PFSK-1 (cell line): ENCODE results near the gene DNAI7.

Experiments used
- POLR2AphosphoS5 ChIP-seq: IDR thresholded peaks from 2 replicates; pipeline ENCODE4 v1.6.1; 2012; ENCODE audit warnings: low read depth, mild to moderate bottlenecking, control low read depth, low read length, moderate library complexity
- SIN3A ChIP-seq: IDR thresholded peaks from 2 replicates; pipeline ENCODE4 v1.6.1; 2012; ENCODE audit warnings: mild to moderate bottlenecking, low read length, moderate library complexity, borderline replicate concordance; ENCODE audit not compliant: insufficient read depth
- TAF1 ChIP-seq: IDR thresholded peaks from 2 replicates; pipeline ENCODE4 v1.6.1; 2012; ENCODE audit warnings: low read length, control low read depth, borderline replicate concordance; ENCODE audit not compliant: insufficient read depth
- TF ChIP-seq, protein P1 (sequence below), 2 experiments: IDR thresholded peaks; 2 replicates each; pipeline versions ENCODE4 v1.6.1 to v1.8.0; 2011 to 2012; ENCODE audit warnings: low read depth in 2 of 2, low read length in 2 of 2, control low read depth in 1 of 2, inconsistent platforms in 1 of 2, mild to moderate bottlenecking in 1 of 2, moderate library complexity in 1 of 2; ENCODE audit not compliant: insufficient read depth in 1 of 2

DNA sequence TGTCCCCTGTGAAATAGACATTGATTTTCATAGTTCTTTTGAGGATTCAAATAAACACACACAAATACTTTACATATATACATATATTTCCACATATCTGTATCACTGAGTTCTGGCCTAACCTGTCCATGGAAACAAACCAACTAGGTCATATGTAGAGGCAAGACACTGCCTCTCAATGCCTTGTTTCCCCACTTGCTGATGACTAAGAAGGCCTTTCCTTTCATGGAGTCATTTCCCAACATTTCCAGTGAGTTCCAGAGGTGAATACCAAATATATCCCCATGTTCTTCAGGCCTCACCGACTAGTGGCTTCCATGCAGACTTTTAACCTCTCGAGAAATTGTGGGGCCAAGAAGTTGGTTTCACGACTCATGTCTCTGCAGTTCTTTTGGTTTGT lies 120.8 kb downstream of the DNAI7 start:
- TF ChIP-seq POLR2AphosphoS5 = no peak
- no peak for TF ChIP-seq SIN3A
- TF ChIP-seq, protein P1, sequence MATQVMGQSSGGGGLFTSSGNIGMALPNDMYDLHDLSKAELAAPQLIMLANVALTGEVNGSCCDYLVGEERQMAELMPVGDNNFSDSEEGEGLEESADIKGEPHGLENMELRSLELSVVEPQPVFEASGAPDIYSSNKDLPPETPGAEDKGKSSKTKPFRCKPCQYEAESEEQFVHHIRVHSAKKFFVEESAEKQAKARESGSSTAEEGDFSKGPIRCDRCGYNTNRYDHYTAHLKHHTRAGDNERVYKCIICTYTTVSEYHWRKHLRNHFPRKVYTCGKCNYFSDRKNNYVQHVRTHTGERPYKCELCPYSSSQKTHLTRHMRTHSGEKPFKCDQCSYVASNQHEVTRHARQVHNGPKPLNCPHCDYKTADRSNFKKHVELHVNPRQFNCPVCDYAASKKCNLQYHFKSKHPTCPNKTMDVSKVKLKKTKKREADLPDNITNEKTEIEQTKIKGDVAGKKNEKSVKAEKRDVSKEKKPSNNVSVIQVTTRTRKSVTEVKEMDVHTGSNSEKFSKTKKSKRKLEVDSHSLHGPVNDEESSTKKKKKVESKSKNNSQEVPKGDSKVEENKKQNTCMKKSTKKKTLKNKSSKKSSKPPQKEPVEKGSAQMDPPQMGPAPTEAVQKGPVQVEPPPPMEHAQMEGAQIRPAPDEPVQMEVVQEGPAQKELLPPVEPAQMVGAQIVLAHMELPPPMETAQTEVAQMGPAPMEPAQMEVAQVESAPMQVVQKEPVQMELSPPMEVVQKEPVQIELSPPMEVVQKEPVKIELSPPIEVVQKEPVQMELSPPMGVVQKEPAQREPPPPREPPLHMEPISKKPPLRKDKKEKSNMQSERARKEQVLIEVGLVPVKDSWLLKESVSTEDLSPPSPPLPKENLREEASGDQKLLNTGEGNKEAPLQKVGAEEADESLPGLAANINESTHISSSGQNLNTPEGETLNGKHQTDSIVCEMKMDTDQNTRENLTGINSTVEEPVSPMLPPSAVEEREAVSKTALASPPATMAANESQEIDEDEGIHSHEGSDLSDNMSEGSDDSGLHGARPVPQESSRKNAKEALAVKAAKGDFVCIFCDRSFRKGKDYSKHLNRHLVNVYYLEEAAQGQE (IDR thresholded peaks at IDR 0.05; ENCODE audit: insufficient read depth in 1 of 2, low read depth in 2 of 2, low read length in 2 of 2) = no peak
- no peak for TF ChIP-seq TAF1
